Measurements from ENCODE around the gene IVL.

The IVL gene

GRCh38 chr1:152886758-152887409 lies 21.5 kb upstream of the IVL start:
- no peak for DNase-seq (ENCODE audit: low read depth)

- no peak for DNase-seq (ENCODE audit: low read depth)
These were observed 20.2 kb upstream of the IVL start for GRCh38 chr1:152888126-152888525.

GRCh38 chr1:152899027-152899426 lies 9.3 kb upstream of the IVL start:
- no peak for DNase-seq (ENCODE audit: low read depth)

- no peak for DNase-seq (ENCODE audit: low read depth)
These were observed 8.5 kb upstream of the IVL start for GRCh38 chr1:152899883-152900282.

- DNase-seq (ENCODE audit: low read depth): no peak
These were observed 6.7 kb upstream of the IVL start for GRCh38 chr1:152901631-152902030.

GRCh38 chr1:152902636-152903035 lies 5.7 kb upstream of the IVL start:
- no peak for DNase-seq (ENCODE audit: low read depth)

GRCh38 chr1:152904688-152905440 lies 3.5 kb upstream of the IVL start:
- no peak for DNase-seq (ENCODE audit: low read depth)

GRCh38 chr1:152906023-152906565 lies 2.3 kb upstream of the IVL start:
- no peak for DNase-seq (ENCODE audit: low read depth)

- no peak for DNase-seq (ENCODE audit: low read depth)
These were observed 860 bp downstream of the IVL start for GRCh38 chr1:152909206-152909605.

GRCh38 chr1:152912471-152912870 lies 4.1 kb downstream of the IVL start:
- no peak for DNase-seq (ENCODE audit: low read depth)

- no peak for DNase-seq (ENCODE audit: low read depth)
These were observed 4.6 kb downstream of the IVL start for GRCh38 chr1:152912900-152913299.

- DNase-seq (ENCODE audit: low read depth): no peak
These were observed 9.4 kb downstream of the IVL start for GRCh38 chr1:152917794-152918193.

GRCh38 chr1:152919071-152919470 lies 10.7 kb downstream of the IVL start:
- no peak for DNase-seq (ENCODE audit: low read depth)

GRCh38 chr1:152924191-152924590 lies 15.8 kb downstream of the IVL start:
- DNase-seq (ENCODE audit: low read depth): no peak

GRCh38 chr1:152926091-152926490 lies 17.7 kb downstream of the IVL start:
- no peak for DNase-seq (ENCODE audit: low read depth)

GRCh38 chr1:152928671-152929070 lies 20.3 kb downstream of the IVL start:
- DNase-seq (ENCODE audit: low read depth): no peak

GRCh38 chr1:152932170-152932811 lies 23.9 kb downstream of the IVL start:
- no peak for DNase-seq (ENCODE audit: low read depth)

- DNase-seq (ENCODE audit: low read depth): no peak
These were observed 24.9 kb downstream of the IVL start for GRCh38 chr1:152933196-152933595.

GRCh38 chr1:152940614-152941013 lies 32.3 kb downstream of the IVL start:
- DNase-seq (ENCODE audit: low read depth): no peak

- no peak for DNase-seq (ENCODE audit: low read depth)
These were observed 32.8 kb downstream of the IVL start for GRCh38 chr1:152941037-152941711.

- DNase-seq (ENCODE audit: low read depth): no peak
These were observed 33.8 kb downstream of the IVL start for GRCh38 chr1:152942161-152942560.

GRCh38 chr1:152946248-152946647 lies 37.9 kb downstream of the IVL start:
- no peak for DNase-seq (ENCODE audit: low read depth)
